Pancreas (tissue), 10 donors: Measurements from ENCODE around the gene TMEM108. TPM values are rescaled to one million over a fixed set of nuclear protein-coding genes. Genes with fewer than 3 reads are reported as not detected.

Experiments used
- ATAC-seq, 4 donors: fragments of 200-7000 bp; cut with Tn5 transposase; one replicate each; pipeline versions ENCODE4 v1.8.0 to v1.9.1; 2020; ENCODE audit warnings: mild to moderate bottlenecking in 4 of 4, moderate library complexity in 4 of 4
- DNase-seq, 6 donors: peaks; one replicate each; pipeline ENCODE4 v3.0.0-alpha.2; 2020
- FAIRE-seq: peaks from 2 replicates; lab custom pipeline; 2012; peaks lifted over from hg19 to GRCh38; lab: Jason Lieb, UNC
- H3K27ac ChIP-seq, 4 donors: fragments of 200-600 bp; sonication (generic); 1 replicate in 3 of 4; 2 replicates in 1 of 4; pipeline versions ENCODE4 v1.5.0 to v1.8.0; 2020
- H3K27me3 ChIP-seq, 4 donors: fragments of 200-600 bp; one replicate each; pipeline ENCODE4 v1.8.0; 2021
- H3K36me3 ChIP-seq, 3 donors: fragments of 200-600 bp; sonication (generic) in 1 of 3; one replicate each; pipeline versions ENCODE4 v1.5.0 to v1.8.0; 2020 to 2021
- H3K4me1 ChIP-seq, 3 donors: fragments of 200-600 bp; one replicate each; pipeline ENCODE4 v1.8.0; 2021
- H3K4me3 ChIP-seq, 4 donors: fragments of 200-600 bp; sonication (generic) in 2 of 4; one replicate each; pipeline versions ENCODE4 v1.5.0 to v1.8.0; 2020 to 2021
- H3K9me3 ChIP-seq, 4 donors: fragments of 200-600 bp; one replicate each; pipeline ENCODE4 v1.8.0; 2021
- WGBS, 2 donors: extraction: QIAGEN DNeasy Blood & Tissue Kit; methylation state at CpG; one replicate each; pipeline ENCODE4 v1.1.7; 2013; 5-methylcytosine and 5-hydroxymethylcytosine counted together
- intact Hi-C, 3 donors: fragments of 100-400 bp; cut with DNase I; formaldehyde crosslinking; loops; one replicate each; pipeline versions ENCODE4 v1.11.1 to v1.14.2; 2022
- polyA plus RNA-seq, 2 donors: library from polyadenylated mRNA; stranded (reverse); fragments of 200-250 nt; gene quantifications; one replicate each; pipeline ENCODE4 v1.2.3, GENCODE V29; 2013
- total RNA-seq, 6 donors: library from RNA; stranded (reverse); fragmentation: NEBNext Ultra II Directional in 4 of 6; extraction: Animal tissue kit (Norgen Biotek cat#: 25700) in 4 of 6; gene quantifications; one replicate each; pipeline versions ENCODE4 v1.2.1 to v1.2.4, GENCODE V29; 2021 to 2023
- TF ChIP-seq, protein P1 (sequence below), 4 donors: fragments of 200-600 bp; sonication (generic) in 3 of 4; IDR thresholded peaks; one replicate each; pipeline versions ENCODE4 v1.5.0 to v1.8.0; 2021; ENCODE audit warnings: antibody characterized with exemption in 4 of 4
- donor health status: healthy with polysubstance abuse.
- donor health status: DM: no; HTN: no; CAD: no; lungs with moderate emphysema.
- donor health status: DM: no; HTN: no; CAD: no.
- donor health status: control.
- donor health status: control.
- donor health status: Bipolar disorder and iron deficiency.
- donor health status: DM: yes; HTN: yes; CAD: no.
- donor health status: DM: no; HTN: no; CAD: no.
- donor health status: DM: no; HTN: no; CAD: no.
- donor health status: DM: yes; HTN: yes; CAD: no.

TMEM108 gene
- total and polyA plus RNA-seq, 8 donors, result 0.23 to 2.1 (median 0.52) TPM

DNA sequence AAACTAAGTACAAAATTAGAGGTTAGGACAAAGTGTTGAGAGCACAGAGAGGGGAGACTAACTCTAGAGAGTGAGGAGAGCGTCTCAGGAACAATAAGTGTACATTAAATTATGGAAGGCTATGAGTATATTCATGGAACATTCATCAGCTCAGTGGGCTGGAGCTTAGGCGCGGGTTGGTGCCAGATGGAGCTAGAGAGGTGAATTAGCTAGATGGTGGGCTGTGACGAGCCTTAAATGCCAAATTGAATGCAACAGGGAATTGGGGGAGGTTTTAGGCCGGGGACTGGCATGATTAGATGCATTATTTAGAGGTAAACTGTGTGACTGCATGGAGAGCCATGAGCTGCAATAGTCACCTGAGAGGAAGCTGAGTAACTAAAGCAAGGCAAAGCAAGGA lies 97.1 kb downstream of the TMEM108 start:
- ATAC-seq, result no peak
- WGBS, 2 donors, result 63 to 69% methylated on average over 5 of the region's 5 CpGs
- intact Hi-C loops, result no loop called here

DNA sequence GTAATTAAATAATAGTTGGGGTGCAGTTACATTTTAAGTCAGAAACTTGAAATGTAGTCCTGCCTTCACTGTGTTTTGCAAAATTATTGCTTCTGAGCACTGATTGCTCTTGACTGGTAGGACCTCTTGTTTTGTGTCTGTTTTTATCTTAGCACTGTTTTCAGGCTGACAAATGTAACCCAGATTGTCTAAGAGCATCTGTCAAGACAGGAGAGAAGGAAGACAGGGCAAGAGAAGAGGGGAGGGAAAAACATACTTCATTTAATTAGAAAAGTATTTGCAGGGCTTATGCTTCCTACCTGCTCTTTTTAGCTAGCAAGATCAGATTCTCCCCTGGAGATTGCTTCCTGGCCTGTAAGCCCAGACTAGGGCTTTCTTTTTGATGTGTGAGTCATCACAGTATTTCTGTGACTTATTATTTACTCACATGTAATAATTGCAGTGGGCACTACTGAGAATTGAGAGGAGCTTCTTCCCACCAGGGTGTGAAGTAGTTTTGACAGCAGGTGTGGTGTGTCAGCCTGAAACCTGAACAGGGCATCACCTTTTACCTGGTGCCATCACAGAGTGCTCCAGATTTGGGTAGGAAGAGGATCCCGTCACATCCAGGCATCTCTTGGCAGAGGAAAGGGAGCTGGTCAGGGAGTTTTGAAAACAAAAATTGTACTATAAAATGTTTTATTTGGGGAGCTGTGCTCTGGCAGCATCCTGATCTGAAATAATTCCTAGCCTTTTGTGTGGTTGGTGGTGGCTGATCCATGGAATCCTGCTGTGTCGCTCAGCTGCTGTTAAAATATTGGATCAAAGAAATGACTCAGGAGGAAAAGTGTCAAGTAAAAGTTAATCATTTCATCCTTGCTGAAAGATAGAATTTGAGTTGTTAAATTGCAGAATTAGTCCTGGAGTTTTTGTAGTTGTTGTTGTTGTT lies 98.2 kb downstream of the TMEM108 start:
- no peak overlapping the region for H3K4me3 ChIP-seq
- intact Hi-C loops, result no loop called here
- no peak for FAIRE-seq
- WGBS, 2 donors, result 86 to 95% methylated on average over 2 of the region's 2 CpGs
- no peak for DNase-seq
- peak in 1 of 4 donors; percentile 23 for ATAC-seq
- H3K27me3 ChIP-seq, result no peaks in the 10 kb centered on the region
- no peak overlapping the region for H3K27ac ChIP-seq
- no peaks in the 10 kb centered on the region for H3K9me3 ChIP-seq
- no peaks in the 10 kb centered on the region for H3K4me1 ChIP-seq
- no peaks in the 10 kb centered on the region for H3K36me3 ChIP-seq
- TF ChIP-seq, protein P1, sequence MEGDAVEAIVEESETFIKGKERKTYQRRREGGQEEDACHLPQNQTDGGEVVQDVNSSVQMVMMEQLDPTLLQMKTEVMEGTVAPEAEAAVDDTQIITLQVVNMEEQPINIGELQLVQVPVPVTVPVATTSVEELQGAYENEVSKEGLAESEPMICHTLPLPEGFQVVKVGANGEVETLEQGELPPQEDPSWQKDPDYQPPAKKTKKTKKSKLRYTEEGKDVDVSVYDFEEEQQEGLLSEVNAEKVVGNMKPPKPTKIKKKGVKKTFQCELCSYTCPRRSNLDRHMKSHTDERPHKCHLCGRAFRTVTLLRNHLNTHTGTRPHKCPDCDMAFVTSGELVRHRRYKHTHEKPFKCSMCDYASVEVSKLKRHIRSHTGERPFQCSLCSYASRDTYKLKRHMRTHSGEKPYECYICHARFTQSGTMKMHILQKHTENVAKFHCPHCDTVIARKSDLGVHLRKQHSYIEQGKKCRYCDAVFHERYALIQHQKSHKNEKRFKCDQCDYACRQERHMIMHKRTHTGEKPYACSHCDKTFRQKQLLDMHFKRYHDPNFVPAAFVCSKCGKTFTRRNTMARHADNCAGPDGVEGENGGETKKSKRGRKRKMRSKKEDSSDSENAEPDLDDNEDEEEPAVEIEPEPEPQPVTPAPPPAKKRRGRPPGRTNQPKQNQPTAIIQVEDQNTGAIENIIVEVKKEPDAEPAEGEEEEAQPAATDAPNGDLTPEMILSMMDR (IDR thresholded peaks at IDR 0.05), result no peak

More for the DNA sequence above, 97.1 kb downstream of the TMEM108 start:
- H3K27ac ChIP-seq, result no peak overlapping the region
- H3K27me3 ChIP-seq, result no peaks in the 10 kb centered on the region
- H3K36me3 ChIP-seq, result no peaks in the 10 kb centered on the region
- no peak for DNase-seq
- no peaks in the 10 kb centered on the region for H3K4me1 ChIP-seq
- TF ChIP-seq, protein P1 (IDR thresholded peaks at IDR 0.05), result no peak
- H3K4me3 ChIP-seq, result no peak overlapping the region
- H3K9me3 ChIP-seq, result no peaks in the 10 kb centered on the region
- no peak for FAIRE-seq

DNA sequence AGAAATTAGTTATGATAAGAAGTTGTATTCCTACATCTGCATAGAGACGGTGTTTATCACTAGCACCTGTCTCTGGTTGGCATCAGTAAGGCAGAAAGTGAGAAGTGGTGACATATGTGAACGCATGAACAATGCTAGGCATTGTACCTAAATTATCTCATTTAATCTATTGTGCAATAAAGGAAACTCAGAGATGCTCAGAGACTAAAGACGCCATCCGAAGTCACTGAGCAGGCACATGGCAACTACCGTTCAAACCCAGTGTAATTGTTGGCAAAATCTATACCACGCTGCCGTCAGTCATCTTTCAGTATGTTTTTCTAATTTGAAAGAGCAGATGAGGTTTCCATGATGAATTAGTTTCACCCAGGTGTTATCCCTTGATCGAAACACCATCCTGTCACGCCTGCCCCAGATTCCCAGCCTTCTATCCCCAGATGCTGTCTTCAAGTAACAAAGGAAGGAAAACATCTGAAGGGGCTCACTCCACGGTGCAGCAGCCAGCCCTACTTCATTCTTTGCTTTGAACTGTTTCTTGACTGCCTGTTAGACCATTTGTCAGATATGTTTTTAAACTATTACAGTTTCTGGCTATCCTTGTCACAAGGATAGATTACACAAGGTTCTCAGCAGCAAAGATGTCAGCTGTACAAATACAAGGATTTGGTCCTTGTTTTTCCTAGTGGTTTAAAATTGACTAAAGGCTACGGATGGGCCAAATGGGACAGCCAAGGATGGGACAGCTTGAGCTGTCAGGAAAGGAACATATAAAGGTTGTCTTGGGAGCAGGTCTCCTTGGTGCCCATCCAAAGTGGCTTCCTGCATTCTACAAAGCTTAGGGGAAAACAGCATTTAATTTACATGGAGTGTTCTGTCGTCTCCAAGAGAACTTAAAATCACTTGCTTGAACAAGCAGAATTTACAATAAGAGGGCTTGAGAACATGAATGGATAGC lies 99.1 kb downstream of the TMEM108 start:
- ATAC-seq (no peak), DNase-seq (no peak), FAIRE-seq (no peak)
- no peaks in the 10 kb centered on the region for H3K9me3 ChIP-seq
- H3K27ac ChIP-seq, result no peak overlapping the region
- no peaks in the 10 kb centered on the region for H3K27me3 ChIP-seq
- WGBS, 2 donors, result 68 to 73% methylated on average over 12 of the region's 12 CpGs
- H3K36me3 ChIP-seq, result no peaks in the 10 kb centered on the region
- intact Hi-C loops, result no loop called here
- no peak overlapping the region for H3K4me3 ChIP-seq
- H3K4me1 ChIP-seq, result no peaks in the 10 kb centered on the region
- TF ChIP-seq, protein P1 (IDR thresholded peaks at IDR 0.05), result no peak

DNA sequence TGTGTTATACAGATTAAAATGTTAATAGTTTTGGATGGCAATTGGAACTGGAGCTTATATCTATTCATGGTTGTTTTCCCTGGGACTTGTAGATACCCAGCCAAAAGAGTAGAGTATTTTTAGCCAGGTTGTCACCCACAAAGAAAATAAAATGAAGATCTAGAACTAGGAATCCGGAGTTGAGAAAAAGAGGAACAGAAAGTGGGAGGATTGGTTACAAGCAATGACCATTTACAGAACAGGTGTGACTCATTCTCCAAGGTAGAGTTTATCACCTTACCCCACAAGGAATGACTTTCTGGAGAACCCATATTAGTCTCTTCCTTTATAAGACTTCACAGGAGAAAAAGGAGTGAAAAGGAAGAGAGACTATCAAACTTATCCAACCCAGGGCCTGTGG lies 99.8 kb downstream of the TMEM108 start:
- no peaks in the 10 kb centered on the region for H3K36me3 ChIP-seq
- WGBS, 2 donors, result 48 to 80% methylated on average over 1 of the region's 1 CpG
- no peak overlapping the region for H3K4me3 ChIP-seq
- H3K9me3 ChIP-seq, result no peaks in the 10 kb centered on the region
- FAIRE-seq (no peak), ATAC-seq (no peak), DNase-seq (no peak)
- H3K27ac ChIP-seq, result no peak overlapping the region
- intact Hi-C loops, result no loop called here
- no peaks in the 10 kb centered on the region for H3K27me3 ChIP-seq
- TF ChIP-seq, protein P1 (IDR thresholded peaks at IDR 0.05), result no peak
- no peaks in the 10 kb centered on the region for H3K4me1 ChIP-seq
